GM19043 (cell line): ENCODE results near the gene LRRC45.

ENCODE experiments used
- ATAC-seq: cut with Tn5 transposase; IDR thresholded peaks from one replicate; pipeline ENCODE4 v1.9.1; 2021; ENCODE audit warnings: low read depth; ENCODE audit not compliant: unreplicated experiment

Gene LRRC45

GRCh38 chr17:82048571-82048971, 25.5 kb downstream of the LRRC45 start:
- ATAC-seq, result no peak

GRCh38 chr17:82049106-82049505, 26.0 kb downstream of the LRRC45 start:
- no peak for ATAC-seq

GRCh38 chr17:82049521-82049971, 26.4 kb downstream of the LRRC45 start:
- no peak for ATAC-seq

- no peak for ATAC-seq
Observed at GRCh38 chr17:82050152-82050760, 27.2 kb downstream of the LRRC45 start.

GRCh38 chr17:82050761-82051641, 27.9 kb downstream of the LRRC45 start:
- no peak for ATAC-seq

GRCh38 chr17:82051776-82052637, 28.9 kb downstream of the LRRC45 start, which contains the start of the genes GPS1 and RFNG:
TSS of gene GPS1 (plus strand) at chr17:82051898. CDS start at chr17:82051932, 34 bp downstream.
TSS of gene RFNG (minus strand) at chr17:82051811. CDS start at chr17:82051766, 45 bp downstream.
- no peak for ATAC-seq

- no peak for ATAC-seq
Observed at GRCh38 chr17:82052638-82053059, 29.5 kb downstream of the LRRC45 start.

- ATAC-seq, result no peak
Observed at GRCh38 chr17:82053130-82053529, 30.0 kb downstream of the LRRC45 start.

- no peak for ATAC-seq
Observed at GRCh38 chr17:82053556-82054263, 30.6 kb downstream of the LRRC45 start.

GRCh38 chr17:82054351-82055022, 31.4 kb downstream of the LRRC45 start:
- ATAC-seq, result no peak

- ATAC-seq, result no peak
Observed at GRCh38 chr17:82055023-82055964, 32.2 kb downstream of the LRRC45 start.

GRCh38 chr17:82055965-82056728, 33.0 kb downstream of the LRRC45 start:
- no peak for ATAC-seq

- ATAC-seq, result no peak
Observed at GRCh38 chr17:82056729-82057621, 33.9 kb downstream of the LRRC45 start.

- no peak for ATAC-seq
Observed at GRCh38 chr17:82058230-82058854, 35.2 kb downstream of the LRRC45 start.

- ATAC-seq, result no peak
Observed at GRCh38 chr17:82058855-82059249, 35.7 kb downstream of the LRRC45 start.

GRCh38 chr17:82059272-82060000, 36.3 kb downstream of the LRRC45 start:
- no peak for ATAC-seq
